ENCODE measurements around the gene RBM8A.

- no peak for TF ChIP-seq BCL6 (CRISPR knock-in tag; IDR thresholded peaks at IDR 0.05)
- TF ChIP-seq SAFB2 (IDR thresholded peaks at IDR 0.05; ENCODE audit: borderline replicate concordance, low read depth, low read length, severe bottlenecking), result no peak
- TF ChIP-seq GTF2F1 (IDR thresholded peaks at IDR 0.05; ENCODE audit: low read depth, low read length), result no peak
- TF ChIP-seq CTCF (IDR thresholded peaks at IDR 0.05 in 2 of 3, conservative IDR thresholded peaks at IDR 0.05 in 1 of 3; ENCODE audit: insufficient read depth in 2 of 3, low read depth in 1 of 3, low read length in 3 of 3), result no peak
- TF ChIP-seq POLR2A (conservative IDR thresholded peaks at IDR 0.05), result no peak
- TF ChIP-seq PREB (CRISPR knock-in tag; IDR thresholded peaks at IDR 0.05), result no peak
- TF ChIP-seq ELK1 (CRISPR knock-in tag; IDR thresholded peaks at IDR 0.05), result no peak
- TF ChIP-seq E4F1 (CRISPR knock-in tag; IDR thresholded peaks at IDR 0.05; ENCODE audit: borderline replicate concordance), result no peak
- TF ChIP-seq ZBTB8A (IDR thresholded peaks at IDR 0.05; ENCODE audit: partially characterized antibody), result no peak
- TF ChIP-seq ZFX (CRISPR knock-in tag; IDR thresholded peaks at IDR 0.05), result no peak
- no peak for TF ChIP-seq NCOA1 (IDR thresholded peaks at IDR 0.05; ENCODE audit: low read depth)
- no peak for TF ChIP-seq AFF4 (CRISPR knock-in tag; IDR thresholded peaks at IDR 0.05)
- TF ChIP-seq BRCA1 (IDR thresholded peaks at IDR 0.05), result no peak
- TF ChIP-seq BRCA1 (CRISPR knock-in tag; IDR thresholded peaks at IDR 0.05), result no peak
Observed at GRCh38 chr1:145974721-145975120, 47.4 kb upstream of the RBM8A start.

Data from K562 (cell line).